Measurements from ENCODE around the gene RNF214. TPM values are rescaled to one million over a fixed set of nuclear protein-coding genes. Genes with fewer than 3 reads are reported as not detected.

RNF214 gene
- total RNA-seq, 1 donor from 2014 or later, result 8.9 TPM

- no peak overlapping the region for H3K27ac ChIP-seq (ENCODE audit: low read depth, low read length)
- H3K36me3 ChIP-seq (ENCODE audit: control insufficient read depth in 3 of 3, insufficient read depth in 3 of 3, low read length in 3 of 3), result no peaks in the 10 kb centered on the region
- no peaks in the 10 kb centered on the region for H3K27me3 ChIP-seq (ENCODE audit: control insufficient read depth in 3 of 3, insufficient read depth in 3 of 3, low read length in 3 of 3)
- H3K4me3 ChIP-seq (ENCODE audit: low read length in 3 of 3), result no peak overlapping the region
- H3K9ac ChIP-seq (ENCODE audit: low read depth in 1 of 3, low read length in 3 of 3), result no peak overlapping the region
- peaks cover 0 to 13% (median 6%) of the 10 kb centered on the region in 3 donors for H3K4me1 ChIP-seq (ENCODE audit: control insufficient read depth in 3 of 3, insufficient read depth in 3 of 3, low read length in 3 of 3)
- H3K9me3 ChIP-seq (ENCODE audit: control insufficient read depth in 3 of 3, low read length in 3 of 3), result no peaks in the 10 kb centered on the region
Observed at GRCh38 chr11:117303101-117303500, 70.6 kb downstream of the RNF214 start.

DNA sequence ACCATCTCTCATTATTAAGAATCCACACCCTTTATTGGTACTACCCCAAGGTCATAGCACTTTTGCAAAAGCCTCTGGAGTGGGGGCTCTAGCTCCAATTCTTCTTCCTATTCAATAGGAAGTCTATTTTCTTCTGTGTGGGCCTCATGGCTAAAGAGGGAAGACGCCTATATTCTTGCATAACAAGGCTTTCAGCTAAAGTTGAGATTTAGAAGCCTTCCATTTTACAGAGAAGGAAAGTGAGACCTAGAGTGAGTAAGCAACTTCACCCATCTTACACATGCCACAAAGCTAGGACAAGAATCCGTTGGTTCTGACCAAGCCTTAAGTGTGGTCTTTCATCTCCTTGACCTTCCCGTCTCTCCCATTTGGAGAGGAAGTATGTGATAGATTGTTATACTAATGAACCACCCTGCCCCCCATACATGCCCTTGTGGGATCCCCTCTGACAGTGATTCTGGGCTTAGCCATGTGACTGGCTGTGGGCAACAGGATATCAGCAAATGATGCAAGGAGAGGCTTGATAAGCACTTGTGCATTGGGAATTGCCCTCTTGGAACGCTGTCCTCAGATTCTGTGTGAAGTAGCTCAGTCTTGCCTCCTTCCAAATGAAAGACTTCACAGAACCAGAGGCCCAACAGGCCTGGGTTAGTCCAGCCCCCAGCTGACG, 71.3 kb downstream of the RNF214 start:
- Histone ChIP-seq H3K36me3 (ENCODE audit: control insufficient read depth in 3 of 3, insufficient read depth in 3 of 3, low read length in 3 of 3) (no peaks in the 10 kb centered on the region), H3K4me3 (ENCODE audit: low read length in 3 of 3) (no peak overlapping the region), H3K27me3 (ENCODE audit: control insufficient read depth in 3 of 3, insufficient read depth in 3 of 3, low read length in 3 of 3) (no peaks in the 10 kb centered on the region)

GRCh38 chr11:117305145-117305544, 72.7 kb downstream of the RNF214 start:
- H3K27ac ChIP-seq (ENCODE audit: low read depth, low read length), result no peak overlapping the region
- no peak overlapping the region for H3K9ac ChIP-seq (ENCODE audit: low read depth in 1 of 3, low read length in 3 of 3)
- H3K36me3 ChIP-seq (ENCODE audit: control insufficient read depth in 3 of 3, insufficient read depth in 3 of 3, low read length in 3 of 3), result no peaks in the 10 kb centered on the region
- peaks cover 0 to 6% (median 6%) of the 10 kb centered on the region in 3 donors for H3K4me1 ChIP-seq (ENCODE audit: control insufficient read depth in 3 of 3, insufficient read depth in 3 of 3, low read length in 3 of 3)
- no peaks in the 10 kb centered on the region for H3K27me3 ChIP-seq (ENCODE audit: control insufficient read depth in 3 of 3, insufficient read depth in 3 of 3, low read length in 3 of 3)
- H3K9me3 ChIP-seq (ENCODE audit: control insufficient read depth in 3 of 3, low read length in 3 of 3), result no peaks in the 10 kb centered on the region
- H3K4me3 ChIP-seq (ENCODE audit: low read length in 3 of 3), result no peak overlapping the region

More for the DNA sequence above, 71.3 kb downstream of the RNF214 start:
- Histone ChIP-seq H3K27ac (ENCODE audit: low read depth, low read length) (no peak overlapping the region), H3K9ac (ENCODE audit: low read depth in 1 of 3, low read length in 3 of 3) (no peak overlapping the region), H3K4me1 (ENCODE audit: control insufficient read depth in 3 of 3, insufficient read depth in 3 of 3, low read length in 3 of 3) (peaks cover 0 to 13% (median 6%) of the 10 kb centered on the region in 3 donors), H3K9me3 (ENCODE audit: control insufficient read depth in 3 of 3, low read length in 3 of 3) (no peaks in the 10 kb centered on the region)

DNA sequence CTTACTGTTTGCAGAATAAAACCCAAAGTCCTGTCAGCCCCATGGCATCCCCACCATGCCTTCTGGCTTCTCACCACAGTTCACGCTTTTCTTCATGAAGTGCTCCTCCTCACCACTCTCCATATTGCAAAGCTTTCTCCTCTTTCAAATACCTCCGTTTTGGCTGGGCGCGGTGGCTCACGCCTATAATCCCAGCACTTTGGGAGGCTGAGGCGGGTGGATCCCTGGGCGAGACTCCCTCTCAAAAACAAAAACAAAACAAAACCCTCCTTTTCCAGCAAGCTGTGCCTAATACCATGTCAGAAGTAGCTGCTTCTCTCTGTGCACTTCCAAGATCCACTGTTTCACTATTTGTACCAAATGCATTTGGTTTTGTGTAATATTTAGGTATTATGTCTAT, 76.8 kb downstream of the RNF214 start:
- Histone ChIP-seq H3K27ac (ENCODE audit: low read depth, low read length) (no peak overlapping the region), H3K9ac (ENCODE audit: low read depth in 1 of 3, low read length in 3 of 3) (no peak overlapping the region), H3K27me3 (ENCODE audit: control insufficient read depth in 3 of 3, insufficient read depth in 3 of 3, low read length in 3 of 3) (no peaks in the 10 kb centered on the region), H3K4me3 (ENCODE audit: low read length in 3 of 3) (no peak overlapping the region), H3K4me1 (ENCODE audit: control insufficient read depth in 3 of 3, insufficient read depth in 3 of 3, low read length in 3 of 3) (peaks cover 4 to 7% (median 7%) of the 10 kb centered on the region in 3 donors), H3K36me3 (ENCODE audit: control insufficient read depth in 3 of 3, insufficient read depth in 3 of 3, low read length in 3 of 3) (no peaks in the 10 kb centered on the region), H3K9me3 (ENCODE audit: control insufficient read depth in 3 of 3, low read length in 3 of 3) (no peaks in the 10 kb centered on the region)

DNA sequence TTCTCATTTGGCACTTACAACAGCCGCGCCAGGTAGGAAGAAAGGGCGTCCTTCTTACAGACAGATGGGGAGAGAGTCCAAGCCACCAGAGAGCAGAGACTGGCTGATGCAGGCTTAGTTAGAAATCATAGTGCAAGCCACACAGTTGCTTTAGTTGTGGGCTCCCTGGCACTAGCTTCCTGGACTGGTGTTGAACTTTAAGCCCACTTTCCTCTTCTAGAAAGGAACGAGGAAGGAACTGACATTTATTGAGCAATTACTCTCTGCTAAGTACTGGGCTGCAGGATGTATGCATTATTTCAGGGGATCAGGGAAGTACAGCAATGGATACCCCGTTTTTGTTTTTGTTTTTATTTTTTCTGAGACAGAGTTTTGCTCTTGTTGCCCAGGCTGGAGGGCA, 80.6 kb downstream of the RNF214 start:
- peaks cover 20 to 25% (median 22%) of the 10 kb centered on the region in 3 donors for H3K4me1 ChIP-seq (ENCODE audit: control insufficient read depth in 3 of 3, insufficient read depth in 3 of 3, low read length in 3 of 3)

GRCh38 chr11:117313828-117314768, 81.6 kb downstream of the RNF214 start:
- H3K4me3 ChIP-seq (ENCODE audit: low read length in 3 of 3), result peak overlapping the region in 1 of 3 donors; percentile 88
- H3K4me1 ChIP-seq (ENCODE audit: control insufficient read depth in 3 of 3, insufficient read depth in 3 of 3, low read length in 3 of 3), result peaks cover 20 to 25% (median 22%) of the 10 kb centered on the region in 3 donors
- H3K36me3 ChIP-seq (ENCODE audit: control insufficient read depth in 3 of 3, insufficient read depth in 3 of 3, low read length in 3 of 3), result no peaks in the 10 kb centered on the region
- no peaks in the 10 kb centered on the region for H3K27me3 ChIP-seq (ENCODE audit: control insufficient read depth in 3 of 3, insufficient read depth in 3 of 3, low read length in 3 of 3)
- no peak overlapping the region for H3K27ac ChIP-seq (ENCODE audit: low read depth, low read length)
- H3K9ac ChIP-seq (ENCODE audit: low read depth in 1 of 3, low read length in 3 of 3), result peak overlapping the region; percentile 10 to 76 (median 40)
- H3K9me3 ChIP-seq (ENCODE audit: control insufficient read depth in 3 of 3, low read length in 3 of 3), result no peaks in the 10 kb centered on the region

More for the DNA sequence above, 80.6 kb downstream of the RNF214 start:
- H3K9me3 ChIP-seq (ENCODE audit: control insufficient read depth in 3 of 3, low read length in 3 of 3), result no peaks in the 10 kb centered on the region
- no peak overlapping the region for H3K9ac ChIP-seq (ENCODE audit: low read depth in 1 of 3, low read length in 3 of 3)
- no peak overlapping the region for H3K27ac ChIP-seq (ENCODE audit: low read depth, low read length)
- no peaks in the 10 kb centered on the region for H3K27me3 ChIP-seq (ENCODE audit: control insufficient read depth in 3 of 3, insufficient read depth in 3 of 3, low read length in 3 of 3)
- no peak overlapping the region for H3K4me3 ChIP-seq (ENCODE audit: low read length in 3 of 3)
- no peaks in the 10 kb centered on the region for H3K36me3 ChIP-seq (ENCODE audit: control insufficient read depth in 3 of 3, insufficient read depth in 3 of 3, low read length in 3 of 3)

DNA sequence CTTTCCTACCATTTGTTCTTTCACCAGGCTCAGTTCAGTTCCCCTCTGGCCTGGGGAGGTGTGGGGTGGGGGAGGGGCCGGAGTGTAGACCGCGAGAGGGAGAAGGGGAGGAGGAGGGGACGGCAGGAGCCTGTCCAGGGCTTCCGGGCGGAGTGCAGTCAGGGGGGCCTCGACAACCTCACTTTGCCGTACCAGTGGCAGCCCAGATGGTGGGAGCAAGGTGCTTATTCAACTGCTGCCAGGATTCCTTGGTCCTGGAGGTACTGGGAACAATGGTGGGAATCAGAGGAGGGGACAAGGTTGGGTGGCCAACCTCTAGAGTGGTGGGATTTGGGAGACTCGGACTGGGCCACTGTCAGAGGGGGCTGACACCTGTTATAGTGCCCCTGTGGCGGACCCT, 82.4 kb downstream of the RNF214 start:
- Histone ChIP-seq H3K27me3 (ENCODE audit: control insufficient read depth in 3 of 3, insufficient read depth in 3 of 3, low read length in 3 of 3) (no peaks in the 10 kb centered on the region), H3K36me3 (ENCODE audit: control insufficient read depth in 3 of 3, insufficient read depth in 3 of 3, low read length in 3 of 3) (no peaks in the 10 kb centered on the region), H3K9ac (ENCODE audit: low read depth in 1 of 3, low read length in 3 of 3) (peak overlapping the region; percentile 76 to 87 (median 77)), H3K4me1 (ENCODE audit: control insufficient read depth in 3 of 3, insufficient read depth in 3 of 3, low read length in 3 of 3) (peaks cover 20 to 25% (median 22%) of the 10 kb centered on the region in 3 donors), H3K27ac (ENCODE audit: low read depth, low read length) (no peak overlapping the region), H3K4me3 (ENCODE audit: low read length in 3 of 3) (peak overlapping the region; percentile 79 to 89 (median 88)), H3K9me3 (ENCODE audit: control insufficient read depth in 3 of 3, low read length in 3 of 3) (no peaks in the 10 kb centered on the region)

- Histone ChIP-seq H3K9me3 (ENCODE audit: control insufficient read depth in 3 of 3, low read length in 3 of 3) (no peaks in the 10 kb centered on the region), H3K9ac (ENCODE audit: low read depth in 1 of 3, low read length in 3 of 3) (peak overlapping the region; percentile 76 to 87 (median 77)), H3K27me3 (ENCODE audit: control insufficient read depth in 3 of 3, insufficient read depth in 3 of 3, low read length in 3 of 3) (no peaks in the 10 kb centered on the region), H3K27ac (ENCODE audit: low read depth, low read length) (no peak overlapping the region), H3K36me3 (ENCODE audit: control insufficient read depth in 3 of 3, insufficient read depth in 3 of 3, low read length in 3 of 3) (no peaks in the 10 kb centered on the region), H3K4me1 (ENCODE audit: control insufficient read depth in 3 of 3, insufficient read depth in 3 of 3, low read length in 3 of 3) (peaks cover 20 to 25% (median 22%) of the 10 kb centered on the region in 3 donors), H3K4me3 (ENCODE audit: low read length in 3 of 3) (peak overlapping the region; percentile 79 to 89 (median 88))
Observed at GRCh38 chr11:117315285-117316196, 83.1 kb downstream of the RNF214 start.

DNA sequence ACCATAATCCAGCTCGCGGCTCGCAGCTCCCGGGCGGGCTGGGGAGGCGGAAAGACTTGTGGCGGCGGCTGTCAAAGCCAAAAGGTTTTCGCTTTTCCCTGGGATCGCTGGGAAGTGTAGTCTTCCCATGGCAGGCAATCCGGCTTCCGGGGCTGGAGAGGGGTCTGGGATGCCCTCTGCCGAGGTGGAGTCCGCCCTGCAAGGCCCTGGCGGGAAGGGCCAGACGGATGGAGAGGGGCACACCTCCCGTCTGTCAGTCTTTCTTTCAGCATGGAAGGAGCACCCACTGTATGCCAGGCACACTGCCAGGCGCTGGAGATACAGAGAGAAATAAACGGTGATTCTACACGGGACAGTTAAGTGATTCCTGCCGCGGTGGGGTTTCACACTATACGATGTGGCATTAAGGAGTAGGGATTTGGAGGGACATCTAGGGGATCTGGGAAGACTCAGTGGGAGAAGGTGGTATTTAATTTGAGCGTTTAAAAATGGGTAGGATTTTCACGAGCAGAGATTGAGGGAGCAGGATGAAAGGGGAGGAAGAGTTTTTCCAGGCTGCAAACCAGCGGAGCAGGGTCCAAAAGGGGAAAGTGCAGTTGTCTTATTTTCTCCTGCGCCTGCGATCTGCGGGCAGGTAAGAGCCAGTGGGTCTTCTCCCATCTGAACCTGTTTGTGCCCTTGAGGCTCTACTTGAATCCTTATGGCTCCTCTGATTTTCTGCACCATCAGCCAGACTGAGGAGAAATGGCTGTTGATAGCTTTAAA, 83.9 kb downstream of the RNF214 start, which contains the start of gene BACE1:
Gene BACE1 (minus strand): TSS at position 60 of the 765 bp plus-strand sequence. CDS start 461 bp downstream, outside the sequence.
- peaks cover 20 to 25% (median 22%) of the 10 kb centered on the region in 3 donors for H3K4me1 ChIP-seq (ENCODE audit: control insufficient read depth in 3 of 3, insufficient read depth in 3 of 3, low read length in 3 of 3)
- H3K9me3 ChIP-seq (ENCODE audit: control insufficient read depth in 3 of 3, low read length in 3 of 3), result no peaks in the 10 kb centered on the region
- no peaks in the 10 kb centered on the region for H3K27me3 ChIP-seq (ENCODE audit: control insufficient read depth in 3 of 3, insufficient read depth in 3 of 3, low read length in 3 of 3)
- no peaks in the 10 kb centered on the region for H3K36me3 ChIP-seq (ENCODE audit: control insufficient read depth in 3 of 3, insufficient read depth in 3 of 3, low read length in 3 of 3)
- no peak within 1 kb of the TSS for H3K27ac ChIP-seq (ENCODE audit: low read depth, low read length)
- peak within 1 kb of the TSS; percentile 79 to 89 (median 88) for H3K4me3 ChIP-seq (ENCODE audit: low read length in 3 of 3)
- peak within 1 kb of the TSS; percentile 76 to 87 (median 77) for H3K9ac ChIP-seq (ENCODE audit: low read depth in 1 of 3, low read length in 3 of 3)
